NOMO-1 treated with dmso at 0.1 percent for 144 hours (cell line): ENCODE measurements around the gene NMT1.
"Not testable (repeated sequence)": the region's sequence is repeated elsewhere in the genome, so short reads cannot be mapped to it uniquely, and the experiment has no call there.

Experiments used
- DNase-seq: peaks from one replicate; lab custom pipeline; 2025; ENCODE audit not compliant: unreplicated experiment; lab: John Stamatoyannopoulos, UW

The NMT1 gene

GRCh38 chr17:45036691-45037090 lies 24.4 kb upstream of the NMT1 start:
- no peak for DNase-seq

- no peak for DNase-seq
Observed at GRCh38 chr17:45038728-45039634, 22.1 kb upstream of the NMT1 start.

GRCh38 chr17:45040459-45040858 lies 20.7 kb upstream of the NMT1 start:
- DNase-seq, result no peak

GRCh38 chr17:45042346-45043120 lies 18.6 kb upstream of the NMT1 start:
- no peak for DNase-seq

GRCh38 chr17:45043813-45044540 lies 17.1 kb upstream of the NMT1 start:
- DNase-seq, result no peak

- DNase-seq, result no peak
Observed at GRCh38 chr17:45046537-45047125, 14.5 kb upstream of the NMT1 start.

GRCh38 chr17:45048795-45049563 lies 12.1 kb upstream of the NMT1 start:
- DNase-seq, result no peak

- DNase-seq, result peak; percentile 1
Observed at GRCh38 chr17:45050481-45051059, 10.5 kb upstream of the NMT1 start.

GRCh38 chr17:45051060-45051719 lies 9.9 kb upstream of the NMT1 start, which contains the start of gene DCAKD:
Gene DCAKD (minus strand): TSS chr17:45051632. CDS start chr17:45034885, 16,747 bp downstream.
- DNase-seq, result peak; percentile 98

GRCh38 chr17:45051720-45052051 lies 9.4 kb upstream of the NMT1 start:
- not testable (repeated sequence) for DNase-seq

- DNase-seq, result peak; percentile 45
Observed at GRCh38 chr17:45052052-45052772, 8.9 kb upstream of the NMT1 start.

GRCh38 chr17:45060382-45060796 lies 728 bp upstream of the NMT1 start:
- no peak for DNase-seq

GRCh38 chr17:45061606-45062205 lies 589 bp downstream of the NMT1 start:
- no peak for DNase-seq

- peak; percentile 7 for DNase-seq
Observed at GRCh38 chr17:45063198-45063597, 2.1 kb downstream of the NMT1 start.

- DNase-seq, result no peak
Observed at GRCh38 chr17:45067637-45068036, 6.5 kb downstream of the NMT1 start.

GRCh38 chr17:45070001-45070400 lies 8.9 kb downstream of the NMT1 start:
- DNase-seq, result no peak

GRCh38 chr17:45070809-45071208 lies 9.7 kb downstream of the NMT1 start:
- no peak for DNase-seq

GRCh38 chr17:45073414-45074070 lies 12.4 kb downstream of the NMT1 start:
- DNase-seq, result peak; percentile 6
